Stomach (tissue), 9 donors: Measurements from ENCODE around the gene MCUB. TPM values are rescaled to one million over a fixed set of nuclear protein-coding genes. Genes with fewer than 3 reads are reported as not detected.

Experiments
- DNase-seq, 2 donors: peaks; one replicate each; pipeline versions ENCODE4 v3.0.0 to v3.0.0-alpha.2; 2013 to 2019
- H3K27ac ChIP-seq, 5 donors: fragments of 200-600 bp in 4 of 5; sonication (generic) in 4 of 5; one replicate each; pipeline ENCODE4 v1.5.1; 2013 to 2019; ENCODE audit warnings: mild to moderate bottlenecking in 1 of 5, moderate library complexity in 1 of 5
- H3K27me3 ChIP-seq, 3 donors: fragments of 200-600 bp; sonication (generic); one replicate each; pipeline ENCODE4 v1.5.1; 2017 to 2019; ENCODE audit warnings: mixed run types in 1 of 3
- H3K36me3 ChIP-seq, 4 donors: fragments of 200-600 bp; sonication (generic); 1 replicate in 3 of 4; 2 replicates in 1 of 4; pipeline ENCODE4 v1.5.1; 2016 to 2019
- H3K4me1 ChIP-seq, 4 donors: fragments of 200-600 bp; sonication (generic); one replicate each; pipeline ENCODE4 v1.5.1; 2016 to 2019
- H3K4me3 ChIP-seq, 4 donors: fragments of 200-600 bp; sonication (generic) in 3 of 4; one replicate each; pipeline ENCODE4 v1.5.1; 2016 to 2019; ENCODE audit warnings: mild to moderate bottlenecking in 1 of 4
- H3K9me3 ChIP-seq, 4 donors: fragments of 200-600 bp; sonication (generic); one replicate each; pipeline ENCODE4 v1.5.1; 2016 to 2019
- EP300 ChIP-seq: sonication (generic); formaldehyde crosslinking; IDR thresholded peaks from one replicate; pipeline ENCODE4 v1.6.1; 2017; ENCODE audit warnings: antibody characterized with exemption
- POLR2A ChIP-seq, 4 donors: fragments of 450-650 bp; IDR thresholded peaks; one replicate each; pipeline ENCODE4 v1.6.1; 2016; ENCODE audit warnings: antibody characterized with exemption in 4 of 4, control low read depth in 2 of 4, mild to moderate bottlenecking in 1 of 4, moderate library complexity in 1 of 4
- POLR2AphosphoS5 ChIP-seq, 3 donors: sonication (generic); formaldehyde crosslinking; IDR thresholded peaks; one replicate each; pipeline ENCODE4 v1.6.1; 2016; ENCODE audit warnings: antibody characterized with exemption in 3 of 3
- WGBS, 5 donors: extraction: QIAGEN DNeasy Blood & Tissue Kit in 3 of 5; methylation state at CpG; one replicate each; pipeline versions ENCODE4 v1.1.5 to v1.1.7; 2013 to 2018; 5-methylcytosine and 5-hydroxymethylcytosine counted together
- intact Hi-C: fragments of 100-400 bp; cut with DNase I; formaldehyde crosslinking; loops from one replicate; pipeline ENCODE4 v1.15.1; 2023; ENCODE audit warnings: low total_unique reads
- polyA plus RNA-seq, 3 donors: library from polyadenylated mRNA; stranded (reverse); fragments of 200-250 nt; gene quantifications; one replicate each; pipeline ENCODE4 v1.2.3, GENCODE V29; 2013
- small RNA-seq, 4 donors: library from RNA; depleted of rRNA; stranded (forward); fragments of <200 nt; gene quantifications; one replicate each; pipeline ENCODE3, GENCODE V24; 2016
- total RNA-seq, 5 donors: library from RNA; depleted of rRNA; stranded (reverse); fragments of >200 nt; gene quantifications; one replicate each; pipeline versions ENCODE4 v1.1.0 to v1.2.3, GENCODE V29; 2014 to 2016
- TF ChIP-seq, protein P1 (sequence below), 7 experiments: fragments of 450-650 bp in 4 of 7; fragments of 200-600 bp in 3 of 7; sonication (generic) in 3 of 7; IDR thresholded peaks; one replicate each; pipeline ENCODE4 v1.5.1; 2016 to 2019; ENCODE audit warnings: antibody characterized with exemption in 7 of 7, control low read depth in 2 of 7, mild to moderate bottlenecking in 1 of 7
- donor health status: healthy with polysubstance abuse.
- donor health status: Bipolar disorder and iron deficiency.
- donor health status: healthy.

MCUB gene
- total and polyA plus RNA-seq, 8 donors: 0.89 to 37.4 (median 8.4) TPM

DNA sequence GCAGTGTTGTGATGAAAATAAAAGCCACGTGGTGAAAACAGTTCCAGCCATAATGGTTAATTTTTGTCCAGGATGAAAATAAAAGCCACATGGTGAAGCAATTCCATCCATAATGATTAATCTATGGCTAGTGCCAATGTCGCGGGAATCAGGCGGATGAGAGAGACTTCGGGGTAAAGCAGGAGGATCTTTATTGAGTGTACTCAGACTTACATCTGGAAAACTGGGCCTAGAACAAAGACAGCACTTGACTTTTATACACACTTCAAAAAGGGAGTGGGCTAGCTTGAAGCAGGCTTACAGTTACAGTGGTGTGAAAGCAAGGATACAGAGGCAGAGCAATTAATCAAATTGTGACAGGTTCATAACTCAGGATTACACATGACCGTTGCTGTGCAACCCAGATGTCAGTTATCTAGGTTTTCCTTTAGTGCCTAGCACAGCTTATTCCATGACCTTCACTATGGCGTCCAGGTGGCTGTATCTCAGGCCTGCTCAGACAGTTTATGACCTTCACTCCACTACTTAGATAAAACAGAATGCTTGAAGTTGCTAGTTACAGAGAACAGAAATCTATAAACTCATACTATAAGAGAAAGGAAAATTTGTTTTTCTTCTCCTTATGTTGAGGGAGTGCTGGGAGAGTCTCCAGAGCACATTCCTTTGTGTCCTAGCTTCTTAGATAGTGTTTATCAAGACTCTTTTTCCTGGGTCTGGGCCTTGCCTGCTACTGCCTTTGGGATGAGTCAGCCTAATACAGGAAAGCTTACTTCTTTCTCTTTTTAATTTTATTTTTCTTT, 175.7 kb downstream of the MCUB start:
- TF ChIP-seq POLR2A (IDR thresholded peaks at IDR 0.05) (no peak), EP300 (no peak), POLR2AphosphoS5 (IDR thresholded peaks at IDR 0.05) (no peak)
- TF ChIP-seq, protein P1, sequence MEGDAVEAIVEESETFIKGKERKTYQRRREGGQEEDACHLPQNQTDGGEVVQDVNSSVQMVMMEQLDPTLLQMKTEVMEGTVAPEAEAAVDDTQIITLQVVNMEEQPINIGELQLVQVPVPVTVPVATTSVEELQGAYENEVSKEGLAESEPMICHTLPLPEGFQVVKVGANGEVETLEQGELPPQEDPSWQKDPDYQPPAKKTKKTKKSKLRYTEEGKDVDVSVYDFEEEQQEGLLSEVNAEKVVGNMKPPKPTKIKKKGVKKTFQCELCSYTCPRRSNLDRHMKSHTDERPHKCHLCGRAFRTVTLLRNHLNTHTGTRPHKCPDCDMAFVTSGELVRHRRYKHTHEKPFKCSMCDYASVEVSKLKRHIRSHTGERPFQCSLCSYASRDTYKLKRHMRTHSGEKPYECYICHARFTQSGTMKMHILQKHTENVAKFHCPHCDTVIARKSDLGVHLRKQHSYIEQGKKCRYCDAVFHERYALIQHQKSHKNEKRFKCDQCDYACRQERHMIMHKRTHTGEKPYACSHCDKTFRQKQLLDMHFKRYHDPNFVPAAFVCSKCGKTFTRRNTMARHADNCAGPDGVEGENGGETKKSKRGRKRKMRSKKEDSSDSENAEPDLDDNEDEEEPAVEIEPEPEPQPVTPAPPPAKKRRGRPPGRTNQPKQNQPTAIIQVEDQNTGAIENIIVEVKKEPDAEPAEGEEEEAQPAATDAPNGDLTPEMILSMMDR (IDR thresholded peaks at IDR 0.05): no peak
- H3K9me3 ChIP-seq: no peaks in the 10 kb centered on the region
- WGBS, 5 donors: 69 to 77% (median 75%) methylated on average over 7 of the region's 7 CpGs
- H3K36me3 ChIP-seq: no peaks in the 10 kb centered on the region
- H3K27ac ChIP-seq: no peak overlapping the region
- peaks cover 0 to 3% (median 2%) of the 10 kb centered on the region in 4 donors for H3K4me1 ChIP-seq
- H3K27me3 ChIP-seq: no peaks in the 10 kb centered on the region
- no peak overlapping the region for H3K4me3 ChIP-seq
- intact Hi-C loops: no loop called here
- peak in 1 of 2 donors; percentile 59 for DNase-seq

Small RNA genes lying within 50 kb of the gene (small RNA-seq; reads per million reads assigned to genes)
- 0 reads per million in 4 donors for gene HIGD1AP14

Other genes with a start within 250 kb of the MCUB start
- 10 to 100 TPM in 4 of 5 donors, 1 to 10 TPM in 1; 2.3 to 56.0 (median 26.3) TPM for gene SEC24B, start 126.4 kb upstream of the MCUB start, total RNA-seq
- 10 to 100 TPM in 1 of 3 donors, 1 to 10 TPM in 2; 5.4 to 10.2 (median 6.3) TPM for gene SEC24B, start 126.4 kb upstream of the MCUB start, polyA plus RNA-seq
- 10 to 100 TPM in 4 of 5 donors, 1 to 10 TPM in 1; 2.3 to 68.9 (median 33.8) TPM for gene CASP6, start 143.2 kb downstream of the MCUB start, total RNA-seq
- gene CASP6, start 143.2 kb downstream of the MCUB start, polyA plus RNA-seq: 10 to 100 TPM; 11.6 to 29.0 (median 22.8) TPM
- 10 to 100 TPM in 3 of 5 donors, 1 to 10 TPM in 2; 3.5 to 95.9 (median 17.4) TPM for gene PLA2G12A, start 169.8 kb downstream of the MCUB start, total RNA-seq
- 10 to 100 TPM in 1 of 3 donors, 1 to 10 TPM in 2; 6.4 to 11.9 (median 7.5) TPM for gene PLA2G12A, start 169.8 kb downstream of the MCUB start, polyA plus RNA-seq
- gene CFI, start 241.8 kb downstream of the MCUB start, total RNA-seq: 10 to 100 TPM in 3 of 5 donors, 1 to 10 TPM in 1, under 1 TPM in 1; 0.45 to 20.4 (median 12.8) TPM
- 10 to 100 TPM in 1 of 3 donors, 1 to 10 TPM in 2; 2.0 to 14.0 (median 2.5) TPM for gene CFI, start 241.8 kb downstream of the MCUB start, polyA plus RNA-seq